ENCODE data around the gene SEZ6.

SEZ6 gene

DNA sequence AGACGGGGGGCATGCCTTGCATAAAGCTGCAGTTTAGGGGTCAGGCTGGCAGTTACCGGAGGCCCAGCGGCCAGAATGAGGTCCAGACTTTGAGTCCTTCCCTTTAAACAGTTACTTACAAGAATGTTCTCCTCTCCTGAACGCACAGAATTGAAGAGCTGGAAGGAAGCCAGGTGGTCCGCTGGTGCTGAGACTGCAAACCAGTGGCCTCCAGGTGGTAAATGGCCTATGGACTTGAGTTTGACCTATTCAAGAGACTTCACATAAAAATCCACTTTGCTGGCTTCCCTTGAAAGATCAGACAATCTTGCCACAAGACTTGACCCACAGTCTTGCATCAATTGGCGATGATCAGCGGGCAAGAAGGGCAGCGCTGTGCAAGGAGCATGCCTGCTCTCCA, 14.7 kb upstream of the SEZ6 start:
- no peak for DNase-seq (ENCODE audit: low spot score)
- TF ChIP-seq, protein P1, sequence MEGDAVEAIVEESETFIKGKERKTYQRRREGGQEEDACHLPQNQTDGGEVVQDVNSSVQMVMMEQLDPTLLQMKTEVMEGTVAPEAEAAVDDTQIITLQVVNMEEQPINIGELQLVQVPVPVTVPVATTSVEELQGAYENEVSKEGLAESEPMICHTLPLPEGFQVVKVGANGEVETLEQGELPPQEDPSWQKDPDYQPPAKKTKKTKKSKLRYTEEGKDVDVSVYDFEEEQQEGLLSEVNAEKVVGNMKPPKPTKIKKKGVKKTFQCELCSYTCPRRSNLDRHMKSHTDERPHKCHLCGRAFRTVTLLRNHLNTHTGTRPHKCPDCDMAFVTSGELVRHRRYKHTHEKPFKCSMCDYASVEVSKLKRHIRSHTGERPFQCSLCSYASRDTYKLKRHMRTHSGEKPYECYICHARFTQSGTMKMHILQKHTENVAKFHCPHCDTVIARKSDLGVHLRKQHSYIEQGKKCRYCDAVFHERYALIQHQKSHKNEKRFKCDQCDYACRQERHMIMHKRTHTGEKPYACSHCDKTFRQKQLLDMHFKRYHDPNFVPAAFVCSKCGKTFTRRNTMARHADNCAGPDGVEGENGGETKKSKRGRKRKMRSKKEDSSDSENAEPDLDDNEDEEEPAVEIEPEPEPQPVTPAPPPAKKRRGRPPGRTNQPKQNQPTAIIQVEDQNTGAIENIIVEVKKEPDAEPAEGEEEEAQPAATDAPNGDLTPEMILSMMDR (IDR thresholded peaks at IDR 0.05; ENCODE audit: poor library complexity, severe bottlenecking), result no peak
- H3K27me3 ChIP-seq (ENCODE audit: insufficient read depth, poor library complexity, severe bottlenecking), result peaks cover 59% of the 10 kb centered on the region
- H3K4me3 ChIP-seq (ENCODE audit: severe bottlenecking), result no peak overlapping the region
- no peaks in the 10 kb centered on the region for H3K4me1 ChIP-seq (ENCODE audit: insufficient read depth, poor library complexity, severe bottlenecking)
- no peak for ATAC-seq (ENCODE audit: low read depth)
- no peaks in the 10 kb centered on the region for H3K36me3 ChIP-seq (ENCODE audit: low read depth)
- no peak overlapping the region for H3K27ac ChIP-seq (ENCODE audit: poor library complexity, severe bottlenecking)
- H3K9me3 ChIP-seq (ENCODE audit: severe bottlenecking), result no peaks in the 10 kb centered on the region

DNA sequence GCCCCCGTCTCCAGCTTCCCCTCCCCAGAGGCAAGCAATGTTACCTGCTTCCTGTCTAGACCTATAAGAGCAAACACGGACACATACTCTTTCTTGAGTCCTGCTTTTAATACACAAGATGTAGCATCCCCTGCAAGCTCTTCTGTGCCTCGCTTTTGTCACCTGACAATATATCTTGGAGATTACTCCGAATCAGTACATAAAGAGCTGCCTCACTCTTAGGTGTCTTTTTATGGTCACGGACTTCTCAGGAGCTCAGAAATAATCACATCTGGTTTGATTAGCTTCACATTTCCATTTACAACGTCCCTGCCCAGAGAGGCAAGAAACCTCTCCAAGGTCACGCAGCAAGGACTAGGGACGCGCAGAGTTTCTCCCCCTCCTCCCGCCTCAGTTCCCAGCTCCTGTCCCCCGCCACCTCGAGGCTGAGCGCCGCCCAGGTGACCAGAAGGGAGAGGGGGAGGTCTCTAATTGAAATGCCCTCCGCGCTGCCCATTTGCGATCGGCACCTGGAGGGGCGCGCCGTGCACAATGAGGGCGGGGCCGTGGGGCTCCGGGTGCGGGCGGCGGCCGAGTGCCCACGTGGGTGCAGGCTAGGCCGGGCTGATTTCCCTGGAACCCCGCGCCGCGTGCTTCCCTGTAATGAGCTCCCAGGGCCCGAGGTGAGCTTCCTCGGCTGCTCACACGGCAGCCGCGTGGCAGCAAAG, 13.8 kb upstream of the SEZ6 start:
- H3K27me3 ChIP-seq (ENCODE audit: insufficient read depth, poor library complexity, severe bottlenecking), result peaks cover 56% of the 10 kb centered on the region

DNA sequence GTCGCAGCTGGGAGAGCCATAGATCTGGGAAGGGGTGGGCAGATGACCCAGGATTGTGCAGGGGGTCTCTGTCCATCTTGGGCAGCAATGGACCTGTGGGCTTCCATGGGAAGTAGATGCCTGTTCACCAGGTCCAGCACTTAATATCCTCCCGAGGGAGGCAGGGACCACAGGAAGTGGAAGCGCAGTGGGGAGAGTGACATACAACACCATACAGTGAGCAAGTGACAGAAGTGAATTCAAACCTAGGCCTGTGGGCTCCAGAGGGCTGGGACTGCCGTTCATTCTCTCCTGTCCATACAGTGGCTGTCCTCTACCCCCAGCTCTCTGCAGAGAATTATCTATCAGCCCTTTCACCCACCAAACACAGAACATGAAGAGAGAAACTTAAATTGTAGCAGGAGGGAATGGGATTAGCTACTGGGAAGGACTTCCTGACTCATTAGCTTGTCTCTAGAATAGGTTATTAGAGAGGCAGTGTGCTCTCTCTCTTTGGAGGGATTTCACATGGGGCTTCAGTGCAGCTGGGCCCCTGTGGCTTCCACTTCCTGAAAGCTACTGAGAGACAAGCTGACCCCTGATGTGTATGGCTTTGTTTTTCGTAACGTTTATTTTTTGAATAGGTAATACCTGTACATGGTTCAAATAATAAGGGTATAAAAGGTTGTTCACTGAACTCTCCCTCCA, 13.1 kb upstream of the SEZ6 start:
- no peaks in the 10 kb centered on the region for H3K36me3 ChIP-seq (ENCODE audit: low read depth)
- no peak; the same call in 2 of the 3 replicates for ATAC-seq (ENCODE audit: low read depth)
- no peak overlapping the region for H3K4me3 ChIP-seq (ENCODE audit: severe bottlenecking)
- H3K27me3 ChIP-seq (ENCODE audit: insufficient read depth, poor library complexity, severe bottlenecking), result peaks cover 49% of the 10 kb centered on the region
- no peak for DNase-seq (ENCODE audit: low spot score)
- H3K4me1 ChIP-seq (ENCODE audit: insufficient read depth, poor library complexity, severe bottlenecking), result no peaks in the 10 kb centered on the region
- H3K9me3 ChIP-seq (ENCODE audit: severe bottlenecking), result no peaks in the 10 kb centered on the region
- no peak overlapping the region for H3K27ac ChIP-seq (ENCODE audit: poor library complexity, severe bottlenecking)
- TF ChIP-seq, protein P1 (IDR thresholded peaks at IDR 0.05; ENCODE audit: poor library complexity, severe bottlenecking), result no peak

More for the DNA sequence above, 13.8 kb upstream of the SEZ6 start:
- Histone ChIP-seq H3K27ac (ENCODE audit: poor library complexity, severe bottlenecking) (no peak overlapping the region), H3K9me3 (ENCODE audit: severe bottlenecking) (no peaks in the 10 kb centered on the region), H3K4me1 (ENCODE audit: insufficient read depth, poor library complexity, severe bottlenecking) (no peaks in the 10 kb centered on the region), H3K4me3 (ENCODE audit: severe bottlenecking) (no peak overlapping the region), H3K36me3 (ENCODE audit: low read depth) (no peaks in the 10 kb centered on the region)
- ATAC-seq (ENCODE audit: low read depth) (0 out of 3 replicates have a peak, but pooled peaks have one; percentile 19), DNase-seq (ENCODE audit: low spot score) (no peak)
- TF ChIP-seq, protein P1 (IDR thresholded peaks at IDR 0.05; ENCODE audit: poor library complexity, severe bottlenecking), result no peak

DNA sequence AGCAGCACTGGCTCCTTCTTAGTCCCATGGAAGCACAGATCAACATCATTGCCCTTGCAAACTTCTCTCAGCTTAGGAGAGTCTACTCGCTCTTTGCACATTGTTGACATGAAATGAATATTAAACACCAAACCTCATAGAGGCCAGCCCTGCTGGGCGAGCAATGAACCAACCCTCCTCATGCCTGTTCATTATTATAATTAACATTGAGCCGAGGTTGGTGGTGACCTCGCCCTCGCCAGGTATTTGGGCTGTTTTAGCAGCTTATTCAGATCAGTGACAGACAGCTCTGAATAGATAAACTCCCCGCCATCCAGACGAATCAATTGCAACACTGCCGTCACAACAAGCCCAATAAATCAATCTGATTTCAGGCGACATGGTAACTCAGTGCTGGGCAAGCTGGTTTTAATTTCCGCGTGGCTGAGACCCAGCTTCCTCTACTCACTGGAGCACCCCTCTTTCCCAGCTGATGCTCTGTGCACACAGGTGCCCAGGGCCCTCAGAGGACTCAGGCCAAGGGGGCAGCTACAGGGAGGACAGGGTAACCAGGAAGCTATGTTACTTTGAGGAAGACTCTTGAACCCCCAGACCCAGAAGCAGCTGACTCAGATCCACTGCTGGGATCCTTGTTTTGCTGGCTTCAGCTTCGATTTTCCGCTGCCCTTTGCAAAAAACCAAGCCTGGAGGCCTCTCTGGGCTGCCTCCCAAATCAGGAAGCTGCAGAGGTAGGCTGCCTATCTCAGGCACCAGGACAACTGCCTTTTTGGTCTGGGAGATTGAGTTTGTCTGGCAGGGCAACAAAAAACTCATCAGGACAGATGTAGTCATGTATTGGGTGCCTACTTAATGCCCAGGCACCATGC, 10.7 kb upstream of the SEZ6 start:
- H3K36me3 ChIP-seq (ENCODE audit: low read depth), result no peaks in the 10 kb centered on the region
- DNase-seq (ENCODE audit: low spot score), result no peak
- no peak overlapping the region for H3K4me3 ChIP-seq (ENCODE audit: severe bottlenecking)
- TF ChIP-seq, protein P1 (IDR thresholded peaks at IDR 0.05; ENCODE audit: poor library complexity, severe bottlenecking), result no peak
- no peaks in the 10 kb centered on the region for H3K4me1 ChIP-seq (ENCODE audit: insufficient read depth, poor library complexity, severe bottlenecking)
- H3K27ac ChIP-seq (ENCODE audit: poor library complexity, severe bottlenecking), result no peak overlapping the region
- no peak for ATAC-seq (ENCODE audit: low read depth)
- peaks cover 28% of the 10 kb centered on the region for H3K27me3 ChIP-seq (ENCODE audit: insufficient read depth, poor library complexity, severe bottlenecking)
- H3K9me3 ChIP-seq (ENCODE audit: severe bottlenecking), result no peaks in the 10 kb centered on the region

Measured in RWPE2 (cell line).